BJ (cell line): ENCODE data around the gene CFAP119. TPM values are rescaled to one million over a fixed set of nuclear protein-coding genes. Genes with fewer than 3 reads are reported as not detected.

Experiments used
- CTCF ChIA-PET: fragments of 350-600 bp; formaldehyde crosslinking; extraction: SDS; loops from one replicate; lab custom pipeline; 2021; ENCODE audit warnings: antibody characterized with exemption, inconsistent platforms; lab: Yijun Ruan, JAX
- POLR2A ChIA-PET: fragments of 300-600 bp; sonication (Branson Sonifier 250); formaldehyde crosslinking; extraction: SDS; loops from one replicate; lab custom pipeline; 2021; ENCODE audit warnings: antibody characterized with exemption; lab: Charles Lee
- DNase-seq: peaks from one replicate; pipeline ENCODE4 v3.0.0-alpha.2; 2011; ENCODE audit warnings: low read depth
- H3K27me3 ChIP-seq: 2 replicates; pipeline ENCODE4 v1.6.0; 2011; ENCODE audit warnings: low read length; ENCODE audit not compliant: control insufficient read depth, insufficient read depth
- H3K36me3 ChIP-seq: 2 replicates; pipeline ENCODE4 v1.5.1; 2011; ENCODE audit warnings: low read length; ENCODE audit not compliant: control insufficient read depth, insufficient read depth
- H3K4me3 ChIP-seq: 2 replicates; pipeline ENCODE4 v1.5.1; 2011; ENCODE audit warnings: low read depth, mild to moderate bottlenecking, control low read depth, low read length
- polyA plus RNA-seq: library from polyadenylated mRNA; depleted of rRNA; stranded (reverse); fragments of >200 nt; gene quantifications from 2 replicates; pipeline ENCODE4 v1.2.3, GENCODE V29; 2011; rRNA removed
- small RNA-seq: library from RNA; depleted of rRNA; stranded (forward); fragments of <200 nt; gene quantifications from one replicate; pipeline ENCODE3, GENCODE V24; 2012; ENCODE audit warnings: low replicate concordance, low read depth; ENCODE audit not compliant: insufficient read length
- TF ChIP-seq, protein P1 (sequence below): IDR thresholded peaks from 2 replicates; pipeline ENCODE4 v1.5.1; 2011; ENCODE audit warnings: low read depth, mild to moderate bottlenecking, control low read depth, inconsistent platforms, low read length, moderate library complexity; ENCODE audit not compliant: insufficient read depth

Gene CFAP119
- polyA plus RNA-seq, 1 experiment: 4.7 TPM

DNA sequence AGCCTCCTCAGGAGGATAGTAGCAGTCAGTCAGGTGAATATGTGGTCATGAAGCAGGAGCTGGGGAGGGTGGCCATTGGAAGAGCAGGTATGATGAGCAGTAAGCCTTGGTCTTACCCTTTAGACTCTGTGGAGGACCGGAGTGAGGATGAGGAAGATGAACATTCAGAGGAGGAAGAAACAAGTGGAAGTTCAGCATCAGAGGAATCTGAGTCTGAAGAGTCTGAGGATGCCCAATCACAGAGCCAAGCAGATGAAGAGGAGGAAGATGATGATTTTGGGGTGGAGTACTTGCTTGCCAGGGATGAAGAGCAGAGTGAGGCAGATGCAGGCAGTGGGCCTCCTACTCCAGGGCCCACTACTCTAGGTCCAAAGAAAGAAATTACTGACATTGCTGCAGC, 50.1 kb downstream of the CFAP119 start:
- Histone ChIP-seq H3K27me3 (no peaks in the 10 kb centered on the region), H3K4me3 (no peak overlapping the region), H3K36me3 (peaks cover 58% of the 10 kb centered on the region)
- no peak for DNase-seq
- TF ChIP-seq, protein P1, sequence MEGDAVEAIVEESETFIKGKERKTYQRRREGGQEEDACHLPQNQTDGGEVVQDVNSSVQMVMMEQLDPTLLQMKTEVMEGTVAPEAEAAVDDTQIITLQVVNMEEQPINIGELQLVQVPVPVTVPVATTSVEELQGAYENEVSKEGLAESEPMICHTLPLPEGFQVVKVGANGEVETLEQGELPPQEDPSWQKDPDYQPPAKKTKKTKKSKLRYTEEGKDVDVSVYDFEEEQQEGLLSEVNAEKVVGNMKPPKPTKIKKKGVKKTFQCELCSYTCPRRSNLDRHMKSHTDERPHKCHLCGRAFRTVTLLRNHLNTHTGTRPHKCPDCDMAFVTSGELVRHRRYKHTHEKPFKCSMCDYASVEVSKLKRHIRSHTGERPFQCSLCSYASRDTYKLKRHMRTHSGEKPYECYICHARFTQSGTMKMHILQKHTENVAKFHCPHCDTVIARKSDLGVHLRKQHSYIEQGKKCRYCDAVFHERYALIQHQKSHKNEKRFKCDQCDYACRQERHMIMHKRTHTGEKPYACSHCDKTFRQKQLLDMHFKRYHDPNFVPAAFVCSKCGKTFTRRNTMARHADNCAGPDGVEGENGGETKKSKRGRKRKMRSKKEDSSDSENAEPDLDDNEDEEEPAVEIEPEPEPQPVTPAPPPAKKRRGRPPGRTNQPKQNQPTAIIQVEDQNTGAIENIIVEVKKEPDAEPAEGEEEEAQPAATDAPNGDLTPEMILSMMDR: no peak
- ChIA-PET CTCF (interaction anchor here (0.6 to 1.8 kb wide), 2 partner anchors 14 to 59 kb away, joined by 3 read pairs; no protein-coding TSS in a partner anchor), POLR2A (no interaction called here)

DNA sequence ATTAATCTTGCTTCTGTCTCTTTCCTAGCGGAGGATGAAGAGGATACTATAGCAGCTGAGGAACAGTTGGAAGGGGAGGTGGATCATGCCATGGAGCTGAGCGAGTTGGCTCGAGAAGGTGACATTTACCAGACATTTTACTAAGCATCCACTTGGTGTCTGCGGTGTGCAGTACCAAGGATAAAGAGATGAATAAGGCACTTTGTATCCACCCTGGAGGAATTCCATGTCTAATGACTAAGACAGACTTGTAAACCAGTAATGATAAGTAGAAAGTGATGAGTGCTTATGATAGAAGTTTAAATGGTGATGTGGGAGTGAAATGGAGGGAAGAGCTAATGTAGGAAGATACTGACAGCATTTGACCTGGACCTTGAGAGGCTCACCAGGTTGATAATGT, 50.9 kb downstream of the CFAP119 start:
- no peaks in the 10 kb centered on the region for H3K27me3 ChIP-seq
- H3K4me3 ChIP-seq: no peak overlapping the region
- DNase-seq: no peak
- TF ChIP-seq, protein P1: no peak
- ChIA-PET POLR2A (no interaction called here), CTCF (interaction anchor here (0.6 to 1.8 kb wide), 2 partner anchors 13 to 59 kb away, joined by 3 read pairs; no protein-coding TSS in a partner anchor)
- H3K36me3 ChIP-seq: peaks cover 56% of the 10 kb centered on the region

Small RNA genes lying within 50 kb of the gene (small RNA-seq; reads per million reads assigned to genes)
- gene SNORA30: 3.8 reads per million, percentile 50 among the genes with 10 or more reads in this experiment

Other genes with a start within 250 kb of the CFAP119 start
- 14.0 and 17.2 TPM in 2 replicates for gene ZNF768, start 235.5 kb downstream of the CFAP119 start, polyA plus RNA-seq
- gene ZNF747, start 227.2 kb downstream of the CFAP119 start, polyA plus RNA-seq: 5.5 and 6.4 TPM in 2 replicates
- gene ZNF764, start 203.7 kb downstream of the CFAP119 start, polyA plus RNA-seq: 2.3 and 2.6 TPM in 2 replicates
- gene ZNF688, start 190.3 kb downstream of the CFAP119 start, polyA plus RNA-seq: 6.3 and 8.8 TPM in 2 replicates
- 6.6 TPM in 2 replicates for gene ZNF785, start 176.4 kb downstream of the CFAP119 start, polyA plus RNA-seq
- gene ZNF689, start 151.7 kb downstream of the CFAP119 start, polyA plus RNA-seq: 3.6 and 4.1 TPM in 2 replicates
- 5.2 TPM in 2 replicates for gene PRR14, start 111.1 kb downstream of the CFAP119 start, polyA plus RNA-seq
- gene FBRS, start 103.6 kb downstream of the CFAP119 start, polyA plus RNA-seq: 7.8 and 9.4 TPM in 2 replicates
- 3.2 and 4.4 TPM in 2 replicates for gene SRCAP, start 62.9 kb downstream of the CFAP119 start, polyA plus RNA-seq
- 24.9 and 32.4 TPM in 2 replicates for gene PHKG2, start 13.6 kb downstream of the CFAP119 start, polyA plus RNA-seq
- gene RNF40, start 260 bp upstream of the CFAP119 start, polyA plus RNA-seq: 64.7 and 82.4 TPM in 2 replicates
- gene ZNF629, start 25.1 kb upstream of the CFAP119 start, polyA plus RNA-seq: 4.6 and 6.0 TPM in 2 replicates
- 27.4 and 27.8 TPM in 2 replicates for gene BCL7C, start 132.0 kb upstream of the CFAP119 start, polyA plus RNA-seq
- gene CTF1, start 134.6 kb upstream of the CFAP119 start, polyA plus RNA-seq: 14.9 and 22.2 TPM in 2 replicates
- 5.9 and 7.6 TPM in 2 replicates for gene FBXL19, start 161.5 kb upstream of the CFAP119 start, polyA plus RNA-seq
- 25.6 and 37.1 TPM in 2 replicates for gene ORAI3, start 187.0 kb upstream of the CFAP119 start, polyA plus RNA-seq
- gene SETD1A, start 195.7 kb upstream of the CFAP119 start, polyA plus RNA-seq: 0.96 and 1.4 TPM in 2 replicates
- gene HSD3B7, start 223.1 kb upstream of the CFAP119 start, polyA plus RNA-seq: 15.4 and 25.0 TPM in 2 replicates
- 1.5 and 1.6 TPM in 2 replicates for gene STX1B, start 248.6 kb upstream of the CFAP119 start, polyA plus RNA-seq